ACC112 (cell line): ENCODE results near the gene NFKB1.
"Not testable (repeated sequence)": the region's sequence is repeated elsewhere in the genome, so short reads cannot be mapped to it uniquely, and the experiment has no call there.

ENCODE experiments used
- H2AFZ ChIP-seq: fragments of 200-600 bp; sonication (generic); one replicate; pipeline ENCODE4 v1.6.0; 2017; ENCODE audit warnings: antibody characterized with exemption, low read length; ENCODE audit not compliant: unreplicated experiment
- H3K27ac ChIP-seq: fragments of 200-600 bp; sonication (generic); 2 replicates; pipeline ENCODE4 v1.5.1; 2014; ENCODE audit warnings: low read depth, mild to moderate bottlenecking, antibody characterized with exemption, low read length, moderate library complexity
- H3K27me3 ChIP-seq: fragments of 200-600 bp; sonication (generic); 2 replicates; pipeline ENCODE4 v1.6.1; 2014; ENCODE audit warnings: mild to moderate bottlenecking, antibody characterized with exemption, low read length, moderate library complexity, mixed read lengths; ENCODE audit not compliant: insufficient read depth
- H3K36me3 ChIP-seq: fragments of 200-600 bp; sonication (generic); 2 replicates; pipeline ENCODE4 v1.6.1; 2016; ENCODE audit warnings: mild to moderate bottlenecking, antibody characterized with exemption, low read length, moderate library complexity, mixed read lengths; ENCODE audit not compliant: insufficient read depth
- H3K4me1 ChIP-seq: fragments of 200-600 bp; sonication (generic); one replicate; pipeline ENCODE4 v1.6.1; 2016; ENCODE audit warnings: low read length, mixed read lengths; ENCODE audit not compliant: insufficient read depth, unreplicated experiment, control insufficient read depth
- H3K4me3 ChIP-seq: fragments of 200-600 bp; sonication (generic); 2 replicates; pipeline ENCODE4 v1.5.1; 2014; ENCODE audit warnings: mild to moderate bottlenecking, low read depth, low read length
- H3K79me2 ChIP-seq: fragments of 200-600 bp; sonication (generic); one replicate; pipeline ENCODE4 v1.6.0; 2016; ENCODE audit warnings: low read length; ENCODE audit not compliant: control insufficient read depth, unreplicated experiment, insufficient read depth

Gene NFKB1

GRCh38 chr4:102606261-102606660, 105.1 kb downstream of the NFKB1 start:
- Histone ChIP-seq H3K27me3 (no peaks in the 10 kb centered on the region), H3K36me3 (peaks cover 22% of the 10 kb centered on the region), H2AFZ (no peak overlapping the region), H3K27ac (no peak overlapping the region), H3K79me2 (no peaks in the 10 kb centered on the region), H3K4me1 (peaks cover 13% of the 10 kb centered on the region), H3K4me3 (no peak overlapping the region)

DNA sequence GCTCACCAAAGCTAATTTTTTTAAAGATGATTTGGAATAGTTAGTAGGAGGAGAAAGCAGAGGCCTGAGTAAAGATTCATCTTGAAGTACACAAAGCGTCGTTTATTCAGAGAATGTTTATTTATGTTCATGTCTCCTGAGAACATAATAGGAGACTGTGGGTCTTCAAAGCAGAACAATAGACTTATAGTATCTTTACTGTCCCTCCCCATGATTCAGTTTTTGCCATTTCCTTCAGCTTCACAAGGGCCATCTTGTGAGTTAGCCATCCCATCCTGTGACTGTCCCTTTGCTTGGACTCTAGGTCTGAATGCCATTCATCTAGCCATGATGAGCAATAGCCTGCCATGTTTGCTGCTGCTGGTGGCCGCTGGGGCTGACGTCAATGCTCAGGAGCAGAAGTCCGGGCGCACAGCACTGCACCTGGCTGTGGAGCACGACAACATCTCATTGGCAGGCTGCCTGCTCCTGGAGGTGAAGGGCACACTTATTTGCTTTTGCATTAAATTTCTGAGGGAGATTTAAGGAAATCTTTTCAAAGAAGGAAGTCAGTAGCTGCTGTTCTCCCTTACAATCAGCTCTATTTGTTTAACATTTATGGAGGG, 105.8 kb downstream of the NFKB1 start:
- Histone ChIP-seq H3K4me3 (no peak overlapping the region), H3K36me3 (peaks cover 26% of the 10 kb centered on the region; the same call in 1 of the 2 replicates), H3K27ac (no peak overlapping the region)

DNA sequence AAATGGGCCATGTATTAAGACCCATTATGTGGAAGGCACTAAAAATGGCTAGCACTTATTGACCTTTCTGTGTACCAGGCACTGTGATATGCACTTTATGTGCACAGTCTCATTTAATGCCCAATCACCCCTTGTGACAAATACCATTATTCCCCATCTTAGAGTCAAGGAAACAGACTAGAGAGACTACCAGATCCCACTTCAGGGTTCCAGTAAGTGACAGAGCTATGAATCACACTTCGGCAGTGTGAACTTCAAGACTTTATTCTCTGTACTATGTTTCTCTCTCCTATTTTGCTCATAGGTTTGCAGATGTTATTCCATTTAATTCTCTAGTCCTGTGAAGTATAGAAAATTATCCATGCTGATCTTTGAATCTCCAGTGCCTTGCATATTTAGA, 107.0 kb downstream of the NFKB1 start:
- Histone ChIP-seq H3K79me2 (no peaks in the 10 kb centered on the region), H2AFZ (no peak overlapping the region), H3K4me3 (no peak overlapping the region), H3K27me3 (no peaks in the 10 kb centered on the region), H3K4me1 (peaks cover 13% of the 10 kb centered on the region), H3K27ac (peak overlapping the region; percentile 23), H3K36me3 (peaks cover 28% of the 10 kb centered on the region; the same call in 1 of the 2 replicates)

More for the DNA sequence above, 105.8 kb downstream of the NFKB1 start:
- H3K4me1 ChIP-seq = peaks cover 13% of the 10 kb centered on the region
- H3K79me2 ChIP-seq = no peaks in the 10 kb centered on the region
- H2AFZ ChIP-seq = no peak overlapping the region
- H3K27me3 ChIP-seq = no peaks in the 10 kb centered on the region

DNA sequence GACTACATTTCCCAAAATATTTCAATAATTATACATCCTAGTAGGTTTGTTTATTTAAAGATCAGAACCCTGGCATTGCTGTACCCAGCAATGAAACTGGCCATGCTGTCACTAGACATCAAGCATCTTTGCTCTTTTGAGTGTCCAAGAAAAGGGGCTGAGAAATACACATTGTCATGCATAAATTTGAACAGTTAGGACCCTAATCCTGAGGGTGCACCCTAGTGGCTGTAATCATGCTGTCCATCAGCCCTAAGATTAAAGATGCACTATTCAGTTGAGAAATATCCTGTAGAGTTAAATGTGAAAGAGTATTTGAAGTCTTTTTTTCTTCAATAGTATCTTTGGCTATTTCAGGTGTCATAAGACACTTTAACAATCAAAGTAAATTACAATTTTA, 108.8 kb downstream of the NFKB1 start:
- Histone ChIP-seq H3K79me2 (no peaks in the 10 kb centered on the region), H2AFZ (no peak overlapping the region), H3K27me3 (no peaks in the 10 kb centered on the region), H3K27ac (no peak overlapping the region), H3K4me3 (no peak overlapping the region), H3K4me1 (peaks cover 13% of the 10 kb centered on the region), H3K36me3 (peaks cover 34% of the 10 kb centered on the region; the same call in 1 of the 2 replicates)

DNA sequence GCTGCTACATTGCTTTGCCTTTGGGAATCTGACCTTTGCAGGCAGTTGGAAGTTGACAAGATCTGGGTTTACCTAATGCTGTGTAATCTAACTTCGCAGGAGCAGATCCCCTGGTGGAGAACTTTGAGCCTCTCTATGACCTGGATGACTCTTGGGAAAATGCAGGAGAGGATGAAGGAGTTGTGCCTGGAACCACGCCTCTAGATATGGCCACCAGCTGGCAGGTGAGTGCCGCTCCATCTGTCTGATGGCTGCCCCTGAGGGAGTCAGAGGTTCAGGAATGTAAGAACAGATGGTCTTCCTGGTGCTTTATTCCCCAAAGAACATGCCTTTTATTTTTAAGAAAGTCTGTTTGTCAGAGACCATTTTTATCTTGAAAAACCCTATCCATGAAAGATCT, 109.3 kb downstream of the NFKB1 start:
- Histone ChIP-seq H2AFZ (no peak overlapping the region), H3K4me3 (no peak overlapping the region), H3K27me3 (no peaks in the 10 kb centered on the region), H3K4me1 (peaks cover 13% of the 10 kb centered on the region), H3K36me3 (peaks cover 36% of the 10 kb centered on the region; the same call in 1 of the 2 replicates), H3K79me2 (no peaks in the 10 kb centered on the region), H3K27ac (no peak overlapping the region)

- Histone ChIP-seq H3K4me3 (no peak overlapping the region), H3K79me2 (no peaks in the 10 kb centered on the region), H3K4me1 (peaks cover 10% of the 10 kb centered on the region), H2AFZ (no peak overlapping the region), H3K36me3 (peaks cover 37% of the 10 kb centered on the region; the same call in 1 of the 2 replicates), H3K27me3 (no peaks in the 10 kb centered on the region), H3K27ac (no peak overlapping the region)
These were observed 111.1 kb downstream of the NFKB1 start for GRCh38 chr4:102612210-102612609.

- H3K36me3 ChIP-seq = peaks cover 36% of the 10 kb centered on the region; the same call in 1 of the 2 replicates
- no peak overlapping the region for H3K4me3 ChIP-seq
- no peak overlapping the region for H2AFZ ChIP-seq
These were observed 111.7 kb downstream of the NFKB1 start for GRCh38 chr4:102612824-102613366.

DNA sequence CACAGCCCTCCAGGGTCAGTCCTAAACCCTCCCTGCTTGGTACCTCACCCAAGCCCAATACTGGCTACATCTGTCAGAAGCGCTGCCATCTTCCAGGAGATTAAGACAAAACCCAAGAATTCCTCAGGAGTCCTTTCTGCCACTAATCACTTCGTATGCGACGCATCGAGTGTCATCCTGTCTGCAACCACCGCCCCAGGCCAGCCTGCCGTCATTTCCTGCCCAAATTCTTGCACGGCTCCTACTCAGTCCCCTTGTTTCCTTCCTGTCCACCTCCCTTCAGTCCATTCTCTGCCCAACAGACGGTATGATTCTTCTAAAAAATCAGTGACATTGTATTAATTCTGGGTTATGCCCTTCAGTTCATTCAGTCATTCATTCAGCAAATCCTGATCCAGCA, 113.6 kb downstream of the NFKB1 start:
- H3K36me3 ChIP-seq = peaks cover 32% of the 10 kb centered on the region; the same call in 1 of the 2 replicates
- H3K4me1 ChIP-seq = no peaks in the 10 kb centered on the region

More at GRCh38 chr4:102612824-102613366, 111.7 kb downstream of the NFKB1 start:
- Histone ChIP-seq H3K4me1 (peaks cover 3% of the 10 kb centered on the region), H3K27me3 (no peaks in the 10 kb centered on the region), H3K27ac (no peak overlapping the region), H3K79me2 (no peaks in the 10 kb centered on the region)

GRCh38 chr4:102616636-102617035, 115.5 kb downstream of the NFKB1 start:
- peaks cover 21% of the 10 kb centered on the region; the same call in 1 of the 2 replicates for H3K36me3 ChIP-seq
- peaks cover 14% of the 10 kb centered on the region for H3K4me1 ChIP-seq

More for the DNA sequence above, 113.6 kb downstream of the NFKB1 start:
- Histone ChIP-seq H3K27ac (no peak overlapping the region), H3K4me3 (no peak overlapping the region), H3K79me2 (no peaks in the 10 kb centered on the region), H3K27me3 (no peaks in the 10 kb centered on the region), H2AFZ (no peak overlapping the region)

DNA sequence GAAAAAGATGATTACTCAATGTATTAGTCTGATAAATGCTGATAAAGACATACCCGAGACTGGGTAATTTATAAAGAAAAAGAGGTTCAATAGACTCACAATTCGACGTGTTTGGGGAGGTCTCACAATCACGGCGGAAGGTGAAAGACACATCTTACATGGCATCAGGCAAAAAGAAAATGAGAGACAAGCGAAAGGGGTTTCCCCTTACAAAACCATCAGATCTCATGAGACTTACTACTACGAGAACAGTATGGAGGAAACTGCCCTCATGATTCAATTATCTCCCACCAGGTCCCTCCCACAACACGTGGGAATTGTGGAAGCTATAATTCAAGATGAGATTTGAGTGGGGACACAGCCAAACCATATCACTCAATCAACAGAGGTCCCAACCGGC, 117.9 kb downstream of the NFKB1 start:
- H2AFZ ChIP-seq, H3K27me3 ChIP-seq, H3K4me3 ChIP-seq, H3K27ac ChIP-seq, H3K79me2 ChIP-seq: not testable (repeated sequence)
- Histone ChIP-seq H3K36me3 (peaks cover 12% of the 10 kb centered on the region; the same call in 1 of the 2 replicates), H3K4me1 (peaks cover 15% of the 10 kb centered on the region)

More at GRCh38 chr4:102616636-102617035, 115.5 kb downstream of the NFKB1 start:
- Histone ChIP-seq H3K27me3 (no peaks in the 10 kb centered on the region), H2AFZ (no peak overlapping the region), H3K79me2 (no peaks in the 10 kb centered on the region), H3K4me3 (no peak overlapping the region), H3K27ac (no peak overlapping the region)
